Measurements from ENCODE around the gene TTLL3. TPM values are rescaled to one million over a fixed set of nuclear protein-coding genes. Genes with fewer than 3 reads are reported as not detected.

The TTLL3 gene
- polyA plus RNA-seq, 1 of the 3 experiments (the other 2 are of a cell fraction): 41.6 TPM

DNA sequence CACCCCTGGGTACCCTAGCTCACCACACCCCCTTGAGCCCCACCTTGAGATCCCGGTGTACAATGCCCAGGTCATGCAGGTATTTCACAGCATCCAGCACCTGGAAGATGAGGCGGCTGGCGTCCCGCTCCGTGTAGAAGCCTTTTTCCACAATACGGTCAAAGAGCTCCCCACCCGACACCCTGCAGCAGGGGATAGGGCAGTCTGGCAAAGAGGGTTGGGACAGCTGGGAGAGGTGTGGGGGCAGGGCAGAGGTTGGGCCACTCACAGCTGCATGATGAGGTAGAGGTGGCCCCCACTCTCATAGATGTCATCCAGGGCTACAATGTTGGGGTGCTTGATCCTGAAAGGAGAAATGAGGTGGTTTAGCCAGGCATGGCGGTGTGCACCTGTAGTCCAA lies 47.2 kb upstream of the TTLL3 start:
- CTCF ChIA-PET: interaction anchor here (1.0 kb wide), 1 partner anchor 35 kb away, joined by 3 read pairs; no protein-coding TSS in a partner anchor
- 97% methylated on average over 8 of the region's 8 CpGs for WGBS (ENCODE audit: low lambda C conversion rate)
- H3K27ac ChIP-seq (ENCODE audit: low read depth in 2 of 2, low read length in 1 of 2): no peak overlapping the region

GRCh38 chr3:9765865-9766264 lies 44.2 kb upstream of the TTLL3 start:
- peaks cover 0 to 4% of the 10 kb centered on the region in 2 experiments for H3K36me3 ChIP-seq (replicated peaks in 1 of 2; ENCODE audit: control insufficient read depth in 1 of 2, insufficient read depth in 2 of 2, low read length in 1 of 2)
- no peak overlapping the region for H3K4me3 ChIP-seq (ENCODE audit: low read depth in 2 of 2, low read length in 1 of 2)
- no peak overlapping the region for H3K4me2 ChIP-seq
- POLR2A ChIA-PET: no interaction called here
- peak; percentile 58 for DNase-seq
- no peaks in the 10 kb centered on the region for H3K9me3 ChIP-seq
- no peaks in the 10 kb centered on the region for H3K27me3 ChIP-seq (ENCODE audit: insufficient read depth)
- no peaks in the 10 kb centered on the region for H3K9me2 ChIP-seq
- H4K20me1 ChIP-seq (ENCODE audit: insufficient read depth): no peaks in the 10 kb centered on the region
- WGBS (ENCODE audit: low lambda C conversion rate): 89% methylated on average over 4 of the region's 4 CpGs
- H3F3A ChIP-seq (replicated peaks; ENCODE audit: insufficient read depth): peaks cover under 1% of the 10 kb centered on the region
- H3K4me1 ChIP-seq (ENCODE audit: control insufficient read depth in 1 of 2, insufficient read depth in 2 of 2, low read depth in 1 of 2, low read length in 1 of 2): peaks cover 6 to 14% of the 10 kb centered on the region in 2 experiments; a peak in 1 of 4 replicates
- no peak overlapping the region for H3K9ac ChIP-seq
- H2AFZ ChIP-seq (ENCODE audit: low read depth): no peak overlapping the region
- TF ChIP-seq TEAD4 (IDR thresholded peaks at IDR 0.05; ENCODE audit: borderline replicate concordance, insufficient read depth): no peak
- TF ChIP-seq RXRA (IDR thresholded peaks at IDR 0.05; ENCODE audit: borderline replicate concordance, low read depth): no peak
- TF ChIP-seq, protein P1, sequence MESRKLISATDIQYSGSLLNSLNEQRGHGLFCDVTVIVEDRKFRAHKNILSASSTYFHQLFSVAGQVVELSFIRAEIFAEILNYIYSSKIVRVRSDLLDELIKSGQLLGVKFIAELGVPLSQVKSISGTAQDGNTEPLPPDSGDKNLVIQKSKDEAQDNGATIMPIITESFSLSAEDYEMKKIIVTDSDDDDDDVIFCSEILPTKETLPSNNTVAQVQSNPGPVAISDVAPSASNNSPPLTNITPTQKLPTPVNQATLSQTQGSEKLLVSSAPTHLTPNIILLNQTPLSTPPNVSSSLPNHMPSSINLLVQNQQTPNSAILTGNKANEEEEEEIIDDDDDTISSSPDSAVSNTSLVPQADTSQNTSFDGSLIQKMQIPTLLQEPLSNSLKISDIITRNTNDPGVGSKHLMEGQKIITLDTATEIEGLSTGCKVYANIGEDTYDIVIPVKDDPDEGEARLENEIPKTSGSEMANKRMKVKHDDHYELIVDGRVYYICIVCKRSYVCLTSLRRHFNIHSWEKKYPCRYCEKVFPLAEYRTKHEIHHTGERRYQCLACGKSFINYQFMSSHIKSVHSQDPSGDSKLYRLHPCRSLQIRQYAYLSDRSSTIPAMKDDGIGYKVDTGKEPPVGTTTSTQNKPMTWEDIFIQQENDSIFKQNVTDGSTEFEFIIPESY (IDR thresholded peaks at IDR 0.05; ENCODE audit: borderline replicate concordance, low read depth): no peak
- TF ChIP-seq USF2 (IDR thresholded peaks at IDR 0.05; ENCODE audit: borderline replicate concordance, low read depth, low read length): no peak
- peak; percentile 79 for TF ChIP-seq USF1 (IDR thresholded peaks at IDR 0.05; ENCODE audit: borderline replicate concordance, low read depth)
- no peak for TF ChIP-seq MEF2A (IDR thresholded peaks at IDR 0.05; ENCODE audit: borderline replicate concordance, low read depth)
- peaks cover 3% of the 10 kb centered on the region; the same call in 1 of the 2 replicates for H3K79me2 ChIP-seq (ENCODE audit: insufficient read depth)
- H3K27ac ChIP-seq (ENCODE audit: low read depth in 2 of 2, low read length in 1 of 2): no peak overlapping the region
- CTCF ChIA-PET: interaction anchor here (1.2 kb wide), 1 partner anchor 43 kb away, joined by 3 read pairs; no protein-coding TSS in a partner anchor

More for the DNA sequence above, 47.2 kb upstream of the TTLL3 start:
- Histone ChIP-seq H3K9ac (no peak overlapping the region), H3K36me3 (replicated peaks in 1 of 2; ENCODE audit: control insufficient read depth in 1 of 2, insufficient read depth in 2 of 2, low read length in 1 of 2) (peaks cover 13 to 15% of the 10 kb centered on the region in 2 experiments), H3K4me3 (ENCODE audit: low read depth in 2 of 2, low read length in 1 of 2) (no peak overlapping the region), H3K27me3 (ENCODE audit: insufficient read depth) (no peaks in the 10 kb centered on the region), H2AFZ (ENCODE audit: low read depth) (no peak overlapping the region), H4K20me1 (ENCODE audit: insufficient read depth) (no peaks in the 10 kb centered on the region), H3K9me2 (no peaks in the 10 kb centered on the region), H3K9me3 (no peaks in the 10 kb centered on the region), H3F3A (replicated peaks; ENCODE audit: insufficient read depth) (no peaks in the 10 kb centered on the region), H3K79me2 (ENCODE audit: insufficient read depth) (no peaks in the 10 kb centered on the region), H3K4me2 (no peak overlapping the region), H3K4me1 (ENCODE audit: control insufficient read depth in 1 of 2, insufficient read depth in 2 of 2, low read depth in 1 of 2, low read length in 1 of 2) (no peaks in the 10 kb centered on the region; a peak in 1 of 4 replicates)
- POLR2A ChIA-PET: interaction anchor here (1.2 kb wide), 1 partner anchor 12 kb away, joined by 4 read pairs; no protein-coding TSS in a partner anchor
- no peak for DNase-seq
- TF ChIP-seq USF1 (IDR thresholded peaks at IDR 0.05; ENCODE audit: borderline replicate concordance, low read depth) (no peak), NFIC (IDR thresholded peaks at IDR 0.05; ENCODE audit: borderline replicate concordance) (no peak), RCOR1 (IDR thresholded peaks at IDR 0.05; ENCODE audit: low read length) (no peak), YY1 (IDR thresholded peaks at IDR 0.05; ENCODE audit: low read depth) (no peak), TCF12 (IDR thresholded peaks at IDR 0.05) (no peak), GABPA (IDR thresholded peaks at IDR 0.05; ENCODE audit: low read depth) (no peak), ELF1 (IDR thresholded peaks at IDR 0.05) (no peak), PBX3 (IDR thresholded peaks at IDR 0.05) (no peak), RFX5 (IDR thresholded peaks at IDR 0.05; ENCODE audit: low read length) (no peak)
